Tibial nerve (tissue), 4 donors: ENCODE measurements around the gene ATAD1. TPM values are rescaled to one million over a fixed set of nuclear protein-coding genes. Genes with fewer than 3 reads are reported as not detected.

Source experiments
- DNase-seq, 2 donors: peaks; one replicate each; pipeline ENCODE4 v3.0.0-alpha.2; 2019; ENCODE audit warnings: low spot score in 2 of 2
- H3K27ac ChIP-seq, 4 donors: fragments of 200-600 bp; sonication (generic) in 3 of 4; one replicate each; pipeline ENCODE4 v1.5.1; 2017 to 2019; ENCODE audit warnings: mild to moderate bottlenecking in 1 of 4
- H3K27me3 ChIP-seq, 2 donors: fragments of 200-600 bp; sonication (generic) in 1 of 2; one replicate each; pipeline versions ENCODE4 v1.5.1 to v1.6.0; 2017 to 2019
- H3K36me3 ChIP-seq, 3 donors: fragments of 200-600 bp; sonication (generic); one replicate each; pipeline ENCODE4 v1.5.1; 2018 to 2019
- H3K4me1 ChIP-seq, 4 donors: fragments of 200-600 bp; sonication (generic) in 3 of 4; one replicate each; pipeline ENCODE4 v1.5.1; 2017 to 2019
- H3K4me3 ChIP-seq, 4 donors: fragments of 200-600 bp; sonication (generic) in 3 of 4; one replicate each; pipeline ENCODE4 v1.5.1; 2017 to 2019; ENCODE audit warnings: mild to moderate bottlenecking in 1 of 4, moderate library complexity in 1 of 4
- H3K9me3 ChIP-seq, 4 donors: fragments of 200-600 bp; sonication (generic) in 3 of 4; one replicate each; pipeline ENCODE4 v1.5.1; 2017 to 2019
- CTCF ChIP-seq, 5 experiments: fragments of 200-600 bp in 3 of 5; fragments of 450-650 bp in 2 of 5; sonication (generic) in 3 of 5; IDR thresholded peaks; one replicate each; pipeline ENCODE4 v1.5.1; 2016 to 2019; ENCODE audit warnings: antibody characterized with exemption in 5 of 5, mild to moderate bottlenecking in 3 of 5, moderate library complexity in 2 of 5
- EP300 ChIP-seq, 2 donors: sonication (generic); formaldehyde crosslinking; IDR thresholded peaks; one replicate each; pipeline ENCODE4 v1.6.1; 2017; ENCODE audit warnings: antibody characterized with exemption in 2 of 2, mild to moderate bottlenecking in 1 of 2
- POLR2A ChIP-seq, 2 donors: fragments of 450-650 bp; IDR thresholded peaks; one replicate each; pipeline ENCODE4 v1.6.1; 2017; ENCODE audit warnings: antibody characterized with exemption in 2 of 2, mild to moderate bottlenecking in 2 of 2, moderate library complexity in 2 of 2
- WGBS, 2 donors: methylation state at CpG; one replicate each; pipeline ENCODE4 v1.1.5; 2018; 5-methylcytosine and 5-hydroxymethylcytosine counted together
- total RNA-seq, 4 donors: library from RNA; depleted of rRNA; stranded (reverse); fragments of >200 nt; gene quantifications; one replicate each; pipeline ENCODE4 v1.1.0, GENCODE V29; 2016

ATAD1 gene
- total RNA-seq, 4 donors from 2014 or later = 21.8 to 45.9 (median 26.9) TPM

GRCh38 chr10:87721781-87722180 is 96.2 kb downstream of the ATAD1 start:
- H3K27me3 ChIP-seq = no peaks in the 10 kb centered on the region
- no peaks in the 10 kb centered on the region for H3K36me3 ChIP-seq
- TF ChIP-seq POLR2A (IDR thresholded peaks at IDR 0.05) (no peak), EP300 (IDR thresholded peaks at IDR 0.05) (no peak), CTCF (IDR thresholded peaks at IDR 0.05) (no peak)
- DNase-seq = no peak
- no peaks in the 10 kb centered on the region for H3K4me1 ChIP-seq
- H3K4me3 ChIP-seq = no peak overlapping the region
- no peak overlapping the region for H3K27ac ChIP-seq
- no peaks in the 10 kb centered on the region for H3K9me3 ChIP-seq
- 90 to 91% methylated on average over 2 of the region's 2 CpGs for WGBS, 2 donors

GRCh38 chr10:87720665-87721064 is 97.4 kb downstream of the ATAD1 start:
- H3K27me3 ChIP-seq = no peaks in the 10 kb centered on the region
- H3K27ac ChIP-seq = no peak overlapping the region
- DNase-seq = no peak
- TF ChIP-seq POLR2A (IDR thresholded peaks at IDR 0.05) (no peak), EP300 (IDR thresholded peaks at IDR 0.05) (no peak), CTCF (IDR thresholded peaks at IDR 0.05) (no peak)
- peaks cover 0 to 10% (median 3%) of the 10 kb centered on the region in 4 donors for H3K4me1 ChIP-seq
- H3K4me3 ChIP-seq = no peak overlapping the region
- WGBS, 2 donors = 96 to 100% methylated on average over 1 of the region's 1 CpG
- H3K9me3 ChIP-seq = no peaks in the 10 kb centered on the region
- H3K36me3 ChIP-seq = no peaks in the 10 kb centered on the region

GRCh38 chr10:87716348-87716670 is 101.7 kb downstream of the ATAD1 start:
- no peaks in the 10 kb centered on the region for H3K27me3 ChIP-seq
- no peak overlapping the region for H3K4me3 ChIP-seq
- peaks cover 0 to 16% (median 3%) of the 10 kb centered on the region in 4 donors for H3K4me1 ChIP-seq
- no peak for TF ChIP-seq CTCF (IDR thresholded peaks at IDR 0.05)
- no peak for TF ChIP-seq EP300 (IDR thresholded peaks at IDR 0.05)
- TF ChIP-seq POLR2A (IDR thresholded peaks at IDR 0.05) = no peak
- no peak for DNase-seq
- H3K9me3 ChIP-seq = no peaks in the 10 kb centered on the region
- H3K36me3 ChIP-seq = no peaks in the 10 kb centered on the region
- peak overlapping the region in 2 of 4 donors; percentile 6 to 38 for H3K27ac ChIP-seq
- 53% methylated on average over 4 of the region's 4 CpGs for WGBS, 2 donors

- Histone ChIP-seq H3K9me3 (no peaks in the 10 kb centered on the region), H3K4me3 (no peak overlapping the region), H3K4me1 (peaks cover 0 to 16% (median 3%) of the 10 kb centered on the region in 4 donors), H3K27me3 (no peaks in the 10 kb centered on the region), H3K36me3 (peaks cover 0 to 4% (median 0%) of the 10 kb centered on the region in 3 donors), H3K27ac (peak overlapping the region in 2 of 4 donors; percentile 6 to 38)
- TF ChIP-seq EP300 (IDR thresholded peaks at IDR 0.05) = peak in 1 of 2 donors; percentile 44
- no peak for TF ChIP-seq POLR2A (IDR thresholded peaks at IDR 0.05)
- 68 to 76% methylated on average over 3 of the region's 3 CpGs for WGBS, 2 donors
- DNase-seq = no peak
Observed at GRCh38 chr10:87715552-87716347, 102.3 kb downstream of the ATAD1 start.

- Histone ChIP-seq H3K27me3 (no peaks in the 10 kb centered on the region), H3K4me3 (no peak overlapping the region), H3K4me1 (peaks cover 0 to 16% (median 3%) of the 10 kb centered on the region in 4 donors), H3K9me3 (no peaks in the 10 kb centered on the region), H3K36me3 (peaks cover 0 to 21% (median 0%) of the 10 kb centered on the region in 3 donors), H3K27ac (no peak overlapping the region)
- no peak for DNase-seq
- TF ChIP-seq EP300 (IDR thresholded peaks at IDR 0.05) (no peak), CTCF (IDR thresholded peaks at IDR 0.05) (no peak), POLR2A (IDR thresholded peaks at IDR 0.05) (no peak)
- 76 to 83% methylated on average over 3 of the region's 3 CpGs for WGBS, 2 donors
Observed at GRCh38 chr10:87713707-87714106, 104.3 kb downstream of the ATAD1 start.
